ENCODE measurements around the gene SNCG.

Gene SNCG

GRCh38 chr10:86962136-86962980 lies 4.0 kb downstream of the SNCG start:
- DNase-seq (ENCODE audit: low read depth), result no peak
- no peak overlapping the region for H3K4me3 ChIP-seq (ENCODE audit: low read depth, low read length)
- TF ChIP-seq, protein P1, sequence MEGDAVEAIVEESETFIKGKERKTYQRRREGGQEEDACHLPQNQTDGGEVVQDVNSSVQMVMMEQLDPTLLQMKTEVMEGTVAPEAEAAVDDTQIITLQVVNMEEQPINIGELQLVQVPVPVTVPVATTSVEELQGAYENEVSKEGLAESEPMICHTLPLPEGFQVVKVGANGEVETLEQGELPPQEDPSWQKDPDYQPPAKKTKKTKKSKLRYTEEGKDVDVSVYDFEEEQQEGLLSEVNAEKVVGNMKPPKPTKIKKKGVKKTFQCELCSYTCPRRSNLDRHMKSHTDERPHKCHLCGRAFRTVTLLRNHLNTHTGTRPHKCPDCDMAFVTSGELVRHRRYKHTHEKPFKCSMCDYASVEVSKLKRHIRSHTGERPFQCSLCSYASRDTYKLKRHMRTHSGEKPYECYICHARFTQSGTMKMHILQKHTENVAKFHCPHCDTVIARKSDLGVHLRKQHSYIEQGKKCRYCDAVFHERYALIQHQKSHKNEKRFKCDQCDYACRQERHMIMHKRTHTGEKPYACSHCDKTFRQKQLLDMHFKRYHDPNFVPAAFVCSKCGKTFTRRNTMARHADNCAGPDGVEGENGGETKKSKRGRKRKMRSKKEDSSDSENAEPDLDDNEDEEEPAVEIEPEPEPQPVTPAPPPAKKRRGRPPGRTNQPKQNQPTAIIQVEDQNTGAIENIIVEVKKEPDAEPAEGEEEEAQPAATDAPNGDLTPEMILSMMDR (IDR thresholded peaks at IDR 0.05; ENCODE audit: insufficient read depth, low read depth, low read length, missing control alignments), result no peak

DNA sequence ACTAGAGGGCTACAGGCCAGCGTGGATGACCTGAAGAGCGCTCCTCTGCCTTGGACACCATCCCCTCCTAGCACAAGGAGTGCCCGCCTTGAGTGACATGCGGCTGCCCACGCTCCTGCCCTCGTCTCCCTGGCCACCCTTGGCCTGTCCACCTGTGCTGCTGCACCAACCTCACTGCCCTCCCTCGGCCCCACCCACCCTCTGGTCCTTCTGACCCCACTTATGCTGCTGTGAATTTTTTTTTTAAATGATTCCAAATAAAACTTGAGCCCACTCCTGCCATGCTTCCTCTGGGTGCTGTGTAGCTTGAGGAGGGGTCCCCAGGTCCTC lies 4.5 kb downstream of the SNCG start:
- no peak overlapping the region for H3K4me3 ChIP-seq (ENCODE audit: low read depth, low read length)
- TF ChIP-seq, protein P1 (IDR thresholded peaks at IDR 0.05; ENCODE audit: insufficient read depth, low read depth, low read length, missing control alignments), result no peak
- DNase-seq (ENCODE audit: low read depth), result no peak

DNA sequence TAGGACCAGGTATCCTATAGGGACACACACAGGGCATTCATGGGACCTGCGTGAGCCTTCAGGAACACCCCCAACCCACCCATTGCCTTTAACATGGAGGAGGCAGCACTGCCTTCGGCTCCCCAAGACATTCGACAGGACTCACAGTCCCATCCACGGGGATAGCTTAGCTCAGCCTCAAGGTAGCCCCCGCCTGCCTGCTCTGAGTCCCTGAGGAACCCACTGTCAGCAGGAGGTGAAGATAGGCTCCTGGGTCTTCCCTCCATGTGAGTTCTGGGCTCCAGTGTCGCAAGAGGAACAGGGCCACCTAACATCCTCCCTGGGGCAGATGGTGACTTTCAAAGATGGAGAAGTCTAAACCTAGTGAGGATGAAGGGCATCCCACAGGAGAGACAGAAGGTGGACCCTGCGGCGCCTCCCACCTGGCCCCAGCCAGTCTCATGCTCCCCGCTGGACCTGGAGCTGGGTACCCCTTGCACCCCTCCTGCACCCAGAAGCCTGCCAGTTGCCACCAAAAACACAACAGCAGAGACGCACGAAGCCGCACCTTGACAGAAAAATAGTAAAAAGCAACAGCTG lies 5.0 kb downstream of the SNCG start:
- TF ChIP-seq, protein P1 (IDR thresholded peaks at IDR 0.05; ENCODE audit: insufficient read depth, low read depth, low read length, missing control alignments), result no peak
- no peak for DNase-seq (ENCODE audit: low read depth)
- H3K4me3 ChIP-seq (ENCODE audit: low read depth, low read length), result no peak overlapping the region

DNA sequence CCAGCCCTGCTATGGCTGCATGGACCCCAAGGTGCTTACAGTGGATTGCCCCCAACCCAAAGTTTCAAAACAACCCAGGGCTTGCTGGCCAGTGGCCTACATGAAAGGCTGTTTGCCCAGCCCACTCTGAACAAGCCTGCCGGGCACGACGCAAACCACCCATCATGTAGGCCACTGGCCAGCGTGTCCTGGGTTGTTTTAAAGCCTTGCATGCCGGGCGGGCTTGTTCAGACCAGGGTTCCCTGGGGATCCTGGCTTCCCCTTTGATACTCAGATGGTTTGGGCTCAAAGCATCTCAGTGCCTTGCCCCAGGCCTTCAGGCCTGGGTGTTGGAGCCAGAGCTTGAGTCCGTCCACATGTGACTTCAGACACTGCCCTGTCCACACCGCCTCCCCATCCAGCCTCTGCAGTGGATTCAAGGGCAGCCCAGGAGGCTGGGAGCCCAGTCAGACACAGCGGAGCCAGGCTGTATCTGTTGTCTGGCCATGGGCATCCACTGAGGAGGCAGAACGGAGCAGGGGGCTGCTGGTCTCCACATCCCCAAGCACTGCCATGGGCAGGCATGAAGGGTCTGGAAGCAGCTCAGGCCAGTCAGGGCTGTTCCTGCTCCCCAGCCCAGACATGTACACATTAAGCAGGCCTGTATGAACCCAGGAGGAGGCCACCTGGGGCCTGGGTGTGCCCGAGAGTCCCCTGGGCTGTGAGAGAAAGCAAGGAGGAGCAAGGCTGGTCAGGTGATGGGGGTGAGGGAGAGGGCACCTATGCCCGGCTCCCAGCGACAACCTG lies 5.9 kb downstream of the SNCG start:
- no peak for DNase-seq (ENCODE audit: low read depth)
- TF ChIP-seq, protein P1 (IDR thresholded peaks at IDR 0.05; ENCODE audit: insufficient read depth, low read depth, low read length, missing control alignments), result no peak
- H3K4me3 ChIP-seq (ENCODE audit: low read depth, low read length), result no peak overlapping the region

GRCh38 chr10:86964847-86965190 lies 6.4 kb downstream of the SNCG start:
- TF ChIP-seq, protein P1 (IDR thresholded peaks at IDR 0.05; ENCODE audit: insufficient read depth, low read depth, low read length, missing control alignments), result no peak
- no peak overlapping the region for H3K4me3 ChIP-seq (ENCODE audit: low read depth, low read length)
- DNase-seq (ENCODE audit: low read depth), result no peak

- H3K4me3 ChIP-seq (ENCODE audit: low read depth, low read length), result peak overlapping the region; percentile 43
- TF ChIP-seq, protein P1 (IDR thresholded peaks at IDR 0.05; ENCODE audit: insufficient read depth, low read depth, low read length, missing control alignments), result no peak
Observed at GRCh38 chr10:86965986-86966654, 7.7 kb downstream of the SNCG start.

More at GRCh38 chr10:86965986-86966654, 7.7 kb downstream of the SNCG start:
- peak; percentile 74 for DNase-seq (ENCODE audit: low read depth)

All from GM12865 (cell line).